Endothelial cell (in vitro differentiated cells): ENCODE measurements around the gene DNAH17. TPM values are rescaled to one million over a fixed set of nuclear protein-coding genes. Genes with fewer than 3 reads are reported as not detected.

ENCODE experiments used
- DNase-seq: peaks from one replicate; pipeline ENCODE4 v3.0.0; 2021; ENCODE audit warnings: low spot score
- H3K27ac Mint-ChIP-seq: one replicate; pipeline ENCODE4 v1.8.0; 2021; ENCODE audit warnings: mixed read lengths, inconsistent platforms; ENCODE audit not compliant: unreplicated experiment
- H3K27me3 Mint-ChIP-seq: one replicate; pipeline ENCODE4 v1.8.0; 2021; ENCODE audit warnings: mild to moderate bottlenecking, moderate library complexity, mixed read lengths, inconsistent platforms; ENCODE audit not compliant: unreplicated experiment
- H3K36me3 Mint-ChIP-seq: one replicate; pipeline ENCODE4 v1.8.0; 2021; ENCODE audit warnings: mild to moderate bottlenecking, low read depth, mixed read lengths, inconsistent platforms; ENCODE audit not compliant: unreplicated experiment
- H3K4me1 Mint-ChIP-seq: one replicate; pipeline ENCODE4 v1.8.0; 2021; ENCODE audit warnings: mild to moderate bottlenecking, mixed read lengths, inconsistent platforms; ENCODE audit not compliant: unreplicated experiment
- H3K4me3 Mint-ChIP-seq: one replicate; pipeline ENCODE4 v1.8.0; 2021; ENCODE audit warnings: mild to moderate bottlenecking, mixed read lengths, inconsistent platforms; ENCODE audit not compliant: unreplicated experiment
- H3K9me3 Mint-ChIP-seq: one replicate; pipeline ENCODE4 v1.8.0; 2021; ENCODE audit warnings: mixed read lengths, inconsistent platforms; ENCODE audit not compliant: unreplicated experiment
- total RNA-seq: library from RNA; stranded (reverse); fragmentation: NEBNext Ultra II Directional; extraction: Animal tissue kit (Norgen Biotek cat#: 25700); gene quantifications from one replicate; pipeline ENCODE4 v1.2.1, GENCODE V29; 2021; ENCODE audit not compliant: unreplicated experiment
- TF ChIP-seq, protein P1 (sequence below): fragments of 200-600 bp; sonication (generic); IDR thresholded peaks from one replicate; pipeline ENCODE4 v1.5.0; 2021; ENCODE audit warnings: antibody characterized with exemption; ENCODE audit not compliant: unreplicated experiment

The DNAH17 gene
- total RNA-seq, 1 donor from 2014 or later: 1.0 TPM

- no peaks in the 10 kb centered on the region for H3K4me1 Mint-ChIP-seq
- no peaks in the 10 kb centered on the region for H3K9me3 Mint-ChIP-seq
- H3K27me3 Mint-ChIP-seq: no peaks in the 10 kb centered on the region
- no peak overlapping the region for H3K4me3 Mint-ChIP-seq
- DNase-seq: no peak
- TF ChIP-seq, protein P1, sequence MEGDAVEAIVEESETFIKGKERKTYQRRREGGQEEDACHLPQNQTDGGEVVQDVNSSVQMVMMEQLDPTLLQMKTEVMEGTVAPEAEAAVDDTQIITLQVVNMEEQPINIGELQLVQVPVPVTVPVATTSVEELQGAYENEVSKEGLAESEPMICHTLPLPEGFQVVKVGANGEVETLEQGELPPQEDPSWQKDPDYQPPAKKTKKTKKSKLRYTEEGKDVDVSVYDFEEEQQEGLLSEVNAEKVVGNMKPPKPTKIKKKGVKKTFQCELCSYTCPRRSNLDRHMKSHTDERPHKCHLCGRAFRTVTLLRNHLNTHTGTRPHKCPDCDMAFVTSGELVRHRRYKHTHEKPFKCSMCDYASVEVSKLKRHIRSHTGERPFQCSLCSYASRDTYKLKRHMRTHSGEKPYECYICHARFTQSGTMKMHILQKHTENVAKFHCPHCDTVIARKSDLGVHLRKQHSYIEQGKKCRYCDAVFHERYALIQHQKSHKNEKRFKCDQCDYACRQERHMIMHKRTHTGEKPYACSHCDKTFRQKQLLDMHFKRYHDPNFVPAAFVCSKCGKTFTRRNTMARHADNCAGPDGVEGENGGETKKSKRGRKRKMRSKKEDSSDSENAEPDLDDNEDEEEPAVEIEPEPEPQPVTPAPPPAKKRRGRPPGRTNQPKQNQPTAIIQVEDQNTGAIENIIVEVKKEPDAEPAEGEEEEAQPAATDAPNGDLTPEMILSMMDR: no peak
- H3K27ac Mint-ChIP-seq: no peak overlapping the region
- H3K36me3 Mint-ChIP-seq: peaks cover 3% of the 10 kb centered on the region
These were observed 28.5 kb downstream of the DNAH17 start for GRCh38 chr17:78548725-78549124.

DNA sequence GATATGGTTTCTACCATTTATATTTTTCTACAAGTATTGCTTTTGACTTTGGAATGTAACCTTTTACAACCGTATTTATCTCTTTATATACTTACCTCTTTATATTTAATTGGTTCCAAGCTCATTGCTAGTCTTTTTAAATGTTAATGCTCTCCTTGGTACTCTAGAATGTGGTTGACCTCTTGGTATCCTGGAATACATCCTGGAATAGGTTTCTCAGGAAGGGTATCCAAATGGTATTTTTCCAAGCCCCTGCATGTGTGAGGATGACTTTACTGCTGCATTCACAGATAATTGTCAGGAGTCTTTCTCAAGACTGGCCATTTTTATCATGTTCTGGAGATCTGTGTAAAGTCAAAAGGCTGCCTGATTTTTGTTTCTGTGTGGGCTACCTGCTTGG lies 30.2 kb downstream of the DNAH17 start:
- H3K4me3 Mint-ChIP-seq: no peak overlapping the region
- peaks cover 3% of the 10 kb centered on the region for H3K36me3 Mint-ChIP-seq
- peaks cover 2% of the 10 kb centered on the region for H3K27me3 Mint-ChIP-seq
- no peak overlapping the region for H3K27ac Mint-ChIP-seq
- no peaks in the 10 kb centered on the region for H3K9me3 Mint-ChIP-seq
- DNase-seq: no peak
- TF ChIP-seq, protein P1: no peak
- no peaks in the 10 kb centered on the region for H3K4me1 Mint-ChIP-seq

DNA sequence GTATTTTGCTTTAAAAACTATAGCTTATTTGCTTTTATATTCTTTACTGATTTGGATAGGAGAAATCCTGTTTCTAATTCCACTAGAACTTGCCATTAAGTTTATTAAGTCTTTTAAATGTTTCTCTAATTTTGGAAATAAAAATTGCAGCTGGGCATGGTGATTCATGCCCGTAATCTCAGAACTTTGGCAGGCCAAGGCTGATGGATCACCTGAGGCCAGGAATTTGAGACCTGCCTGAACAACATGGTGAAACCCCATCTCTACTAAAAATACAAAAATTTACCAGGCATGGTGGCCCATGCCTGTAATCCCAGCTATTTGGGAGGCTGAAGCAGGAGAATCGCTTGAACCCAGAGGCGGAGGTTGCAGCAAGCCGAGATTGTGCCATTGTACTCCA lies 30.7 kb downstream of the DNAH17 start:
- peaks cover 3% of the 10 kb centered on the region for H3K36me3 Mint-ChIP-seq
- no peaks in the 10 kb centered on the region for H3K4me1 Mint-ChIP-seq
- peaks cover 2% of the 10 kb centered on the region for H3K27me3 Mint-ChIP-seq
- H3K9me3 Mint-ChIP-seq: no peaks in the 10 kb centered on the region
- no peak overlapping the region for H3K4me3 Mint-ChIP-seq
- DNase-seq: no peak
- TF ChIP-seq, protein P1: no peak
- H3K27ac Mint-ChIP-seq: no peak overlapping the region

DNA sequence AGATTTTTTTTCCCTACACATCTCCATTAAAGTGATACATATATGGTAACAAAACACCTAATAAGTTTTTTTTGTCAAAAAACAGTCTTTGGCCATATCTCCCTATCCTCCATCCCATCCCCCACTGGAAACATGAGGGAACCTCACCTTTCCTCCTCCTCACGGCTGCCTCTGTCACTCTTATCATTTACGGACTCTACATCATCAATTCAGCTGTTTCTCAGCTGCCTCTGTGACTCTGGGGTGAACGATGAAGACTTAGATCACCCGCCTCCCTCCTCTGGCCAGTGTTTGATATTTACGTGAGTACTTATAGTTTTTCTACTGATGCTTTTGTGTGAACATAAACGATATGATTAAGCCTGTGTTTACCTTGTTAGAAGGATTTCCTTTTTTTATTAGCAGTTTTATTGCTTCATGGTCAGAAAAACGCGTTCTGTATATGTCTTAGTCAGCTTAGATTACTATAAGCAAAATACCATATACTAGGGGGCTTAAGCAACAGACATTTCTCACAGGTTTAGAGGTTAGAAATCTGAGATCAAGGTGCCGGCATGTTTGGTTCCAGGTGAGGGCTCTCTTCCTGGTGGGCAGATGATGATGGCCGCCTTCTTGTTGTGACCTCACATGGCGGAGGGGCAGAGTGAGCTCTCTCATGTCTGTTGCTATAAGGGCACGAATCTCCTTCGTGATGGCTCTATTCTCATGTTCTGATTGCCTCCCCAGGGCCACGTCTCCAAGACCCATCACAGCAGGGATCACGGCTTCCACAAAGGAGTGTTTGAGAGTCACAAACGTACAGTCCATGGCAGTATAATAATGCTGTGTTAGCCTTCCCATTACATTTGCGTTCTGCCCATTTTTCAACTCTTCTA lies 32.1 kb downstream of the DNAH17 start:
- Mint-ChIP-seq H3K27me3 (peaks cover 2% of the 10 kb centered on the region), H3K4me1 (no peaks in the 10 kb centered on the region), H3K9me3 (no peaks in the 10 kb centered on the region), H3K36me3 (peaks cover 3% of the 10 kb centered on the region), H3K27ac (no peak overlapping the region), H3K4me3 (no peak overlapping the region)
- DNase-seq: no peak
- TF ChIP-seq, protein P1: no peak

GRCh38 chr17:78541488-78542206 lies 35.5 kb downstream of the DNAH17 start:
- TF ChIP-seq, protein P1: no peak
- Mint-ChIP-seq H3K27ac (no peak overlapping the region), H3K4me3 (no peak overlapping the region), H3K27me3 (peaks cover 4% of the 10 kb centered on the region), H3K4me1 (no peaks in the 10 kb centered on the region), H3K9me3 (no peaks in the 10 kb centered on the region), H3K36me3 (no peaks in the 10 kb centered on the region)
- no peak for DNase-seq
